ENCODE data around the gene ABHD17A.
A peak's percentile ranks its signal among the peaks of the same experiment; 100 is the strongest.
"Not testable (repeated sequence)": the region's sequence is repeated elsewhere in the genome, so short reads cannot be mapped to it uniquely, and the experiment has no call there.

Gene ABHD17A

GRCh38 chr19:1875646-1876495, 9.4 kb downstream of the ABHD17A start:
- TF ChIP-seq, protein P1, sequence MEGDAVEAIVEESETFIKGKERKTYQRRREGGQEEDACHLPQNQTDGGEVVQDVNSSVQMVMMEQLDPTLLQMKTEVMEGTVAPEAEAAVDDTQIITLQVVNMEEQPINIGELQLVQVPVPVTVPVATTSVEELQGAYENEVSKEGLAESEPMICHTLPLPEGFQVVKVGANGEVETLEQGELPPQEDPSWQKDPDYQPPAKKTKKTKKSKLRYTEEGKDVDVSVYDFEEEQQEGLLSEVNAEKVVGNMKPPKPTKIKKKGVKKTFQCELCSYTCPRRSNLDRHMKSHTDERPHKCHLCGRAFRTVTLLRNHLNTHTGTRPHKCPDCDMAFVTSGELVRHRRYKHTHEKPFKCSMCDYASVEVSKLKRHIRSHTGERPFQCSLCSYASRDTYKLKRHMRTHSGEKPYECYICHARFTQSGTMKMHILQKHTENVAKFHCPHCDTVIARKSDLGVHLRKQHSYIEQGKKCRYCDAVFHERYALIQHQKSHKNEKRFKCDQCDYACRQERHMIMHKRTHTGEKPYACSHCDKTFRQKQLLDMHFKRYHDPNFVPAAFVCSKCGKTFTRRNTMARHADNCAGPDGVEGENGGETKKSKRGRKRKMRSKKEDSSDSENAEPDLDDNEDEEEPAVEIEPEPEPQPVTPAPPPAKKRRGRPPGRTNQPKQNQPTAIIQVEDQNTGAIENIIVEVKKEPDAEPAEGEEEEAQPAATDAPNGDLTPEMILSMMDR (IDR thresholded peaks at IDR 0.05; ENCODE audit: insufficient read depth, low read depth, low read length, missing control alignments): no peak
- peak; percentile 96 for DNase-seq (ENCODE audit: low read depth)
- H3K4me3 ChIP-seq (ENCODE audit: low read depth, low read length): peak overlapping the region; percentile 97

DNA sequence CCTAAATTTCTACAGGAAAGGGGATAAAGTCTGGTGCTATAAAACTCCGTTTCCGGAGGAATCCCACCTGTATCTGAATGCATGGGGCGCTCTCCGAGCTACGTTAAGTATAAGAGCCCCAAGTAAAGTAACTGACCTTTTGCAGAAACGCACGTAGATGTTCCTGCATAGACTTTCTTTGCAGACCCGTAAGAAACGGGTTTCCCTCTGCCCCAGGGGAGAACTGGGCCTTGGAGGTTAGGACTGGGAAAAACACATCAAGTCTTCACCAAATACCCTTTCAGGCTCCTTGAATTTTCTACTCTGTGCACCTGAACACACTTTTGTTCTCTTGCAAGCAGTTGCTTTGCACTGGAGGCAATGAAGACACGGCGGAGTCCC, 10.0 kb downstream of the ABHD17A start:
- peak overlapping the region; percentile 97 for H3K4me3 ChIP-seq (ENCODE audit: low read depth, low read length)
- not testable (repeated sequence) for DNase-seq (ENCODE audit: low read depth)

GRCh38 chr19:1874554-1875185, 10.6 kb downstream of the ABHD17A start:
- TF ChIP-seq, protein P1 (IDR thresholded peaks at IDR 0.05; ENCODE audit: insufficient read depth, low read depth, low read length, missing control alignments): no peak
- peak overlapping the region; percentile 97 for H3K4me3 ChIP-seq (ENCODE audit: low read depth, low read length)
- no peak for DNase-seq (ENCODE audit: low read depth)

DNA sequence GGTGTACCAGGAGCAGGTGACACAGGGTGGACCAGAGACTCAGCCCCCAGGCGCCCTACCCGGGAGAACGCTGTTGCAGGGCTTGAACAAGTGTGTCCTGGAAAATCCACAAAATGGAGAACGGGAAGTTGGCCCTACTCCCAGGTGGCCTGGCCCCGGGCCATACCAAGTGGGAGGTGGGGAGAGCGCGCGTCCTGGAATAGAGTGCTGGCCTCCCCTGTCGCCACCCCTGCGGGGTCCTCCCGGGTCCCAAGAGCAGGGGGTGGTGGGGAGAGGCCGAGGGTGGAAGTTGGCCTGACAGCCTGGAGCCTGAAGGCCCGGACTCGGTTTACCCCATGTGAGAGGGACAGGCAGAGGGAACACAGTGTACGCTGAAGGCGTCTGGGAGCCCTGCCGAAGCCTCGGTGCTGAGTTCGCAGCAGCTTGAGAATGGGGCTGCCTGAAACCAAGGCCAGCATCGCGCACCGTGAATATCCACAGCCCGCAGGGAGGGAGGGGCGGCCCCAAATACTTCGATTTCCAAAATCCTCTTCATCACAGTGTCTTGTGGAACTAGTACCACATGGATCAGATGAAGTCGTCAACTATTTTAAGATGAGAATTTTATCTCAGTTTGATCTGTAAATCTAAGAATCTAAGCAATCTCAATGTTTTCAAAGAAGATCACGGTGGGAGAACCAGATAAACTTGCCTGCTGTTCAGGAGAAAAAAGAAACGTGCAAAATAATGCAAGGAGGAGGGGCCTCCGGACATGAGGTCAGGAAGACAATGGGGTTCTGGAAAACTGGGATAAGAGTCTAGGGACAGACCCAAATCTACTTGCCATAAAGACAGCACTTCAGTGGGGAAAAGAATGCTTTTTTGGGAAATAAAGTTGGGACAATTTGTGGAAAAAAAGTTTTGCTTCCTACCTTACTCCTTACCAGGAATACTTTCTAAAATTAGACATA, 11.5 kb downstream of the ABHD17A start:
- TF ChIP-seq, protein P1 (IDR thresholded peaks at IDR 0.05; ENCODE audit: insufficient read depth, low read depth, low read length, missing control alignments): no peak
- H3K4me3 ChIP-seq (ENCODE audit: low read depth, low read length): peak overlapping the region; percentile 97
- no peak for DNase-seq (ENCODE audit: low read depth)

GRCh38 chr19:1872807-1873523, 12.3 kb downstream of the ABHD17A start:
- TF ChIP-seq, protein P1 (IDR thresholded peaks at IDR 0.05; ENCODE audit: insufficient read depth, low read depth, low read length, missing control alignments): no peak
- H3K4me3 ChIP-seq (ENCODE audit: low read depth, low read length): no peak overlapping the region
- DNase-seq (ENCODE audit: low read depth): no peak

GRCh38 chr19:1871630-1872029, 13.7 kb downstream of the ABHD17A start:
- DNase-seq (ENCODE audit: low read depth): no peak
- no peak overlapping the region for H3K4me3 ChIP-seq (ENCODE audit: low read depth, low read length)
- TF ChIP-seq, protein P1 (IDR thresholded peaks at IDR 0.05; ENCODE audit: insufficient read depth, low read depth, low read length, missing control alignments): no peak
